Measurements from ENCODE around the gene AFF3.

- TF ChIP-seq CTCF (IDR thresholded peaks at IDR 0.05) (no peak), POLR2A (IDR thresholded peaks at IDR 0.05) (no peak)
Observed at GRCh38 chr2:99868260-99868659, 274.1 kb downstream of the AFF3 start.

All from right lobe of liver (tissue), 4 donors.